Measurements from ENCODE around the gene DIS3L2.

- TF ChIP-seq CTCF (IDR thresholded peaks at IDR 0.05; ENCODE audit: low read length): no peak
- TF ChIP-seq EZH2 (IDR thresholded peaks at IDR 0.05; ENCODE audit: borderline replicate concordance, low read length): no peak
Measured at GRCh38 chr2:232183279-232183678, 221.8 kb downstream of the DIS3L2 start.

Measured in OCI-LY1 (cell line).